Measurements from ENCODE around the gene SETD2. TPM values are rescaled to one million over a fixed set of nuclear protein-coding genes. Genes with fewer than 3 reads are reported as not detected.
"Not testable (repeated sequence)": the region's sequence is repeated elsewhere in the genome, so short reads cannot be mapped to it uniquely, and the experiment has no call there.

Gene SETD2
- polyA plus RNA-seq, 1 donor = 35.8 TPM

DNA sequence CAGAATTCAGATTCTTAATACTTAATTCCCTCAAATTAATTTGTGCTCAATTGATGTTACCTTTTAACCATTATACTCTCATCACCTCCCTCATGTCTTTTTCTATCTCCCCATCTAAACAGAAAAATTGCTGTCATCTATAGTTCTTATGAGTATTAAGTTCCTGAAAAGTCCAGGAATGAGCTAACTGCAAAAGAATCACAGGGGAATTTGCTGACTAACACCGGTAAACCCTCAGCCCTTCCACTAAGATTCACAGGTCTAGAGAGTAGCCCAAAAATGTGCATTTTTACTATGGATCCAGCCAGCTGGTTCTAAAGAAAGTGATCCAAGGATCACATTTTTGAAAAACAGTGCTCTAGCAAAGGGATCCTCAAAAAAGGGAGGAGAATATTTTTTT lies 67.0 kb downstream of the SETD2 start:
- no peak for DNase-seq

DNA sequence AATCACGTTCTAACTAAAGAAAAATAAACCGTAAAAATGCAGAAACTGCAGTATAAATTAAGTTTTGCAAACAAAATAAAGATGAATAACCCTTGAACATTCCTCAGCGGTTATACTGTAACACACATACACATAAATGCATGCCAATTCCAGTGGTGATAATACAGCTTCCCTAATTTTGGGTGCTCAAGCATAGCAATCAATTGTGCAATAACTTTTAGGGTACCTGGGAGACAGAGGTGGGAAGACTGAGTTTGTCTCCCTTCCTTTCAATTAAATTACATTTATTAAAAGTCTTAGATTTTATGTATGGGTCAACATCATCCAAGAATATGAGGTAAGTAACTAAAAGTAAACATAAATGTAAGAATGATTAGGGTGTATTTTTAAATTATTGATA lies 71.8 kb downstream of the SETD2 start:
- no peak for DNase-seq

DNA sequence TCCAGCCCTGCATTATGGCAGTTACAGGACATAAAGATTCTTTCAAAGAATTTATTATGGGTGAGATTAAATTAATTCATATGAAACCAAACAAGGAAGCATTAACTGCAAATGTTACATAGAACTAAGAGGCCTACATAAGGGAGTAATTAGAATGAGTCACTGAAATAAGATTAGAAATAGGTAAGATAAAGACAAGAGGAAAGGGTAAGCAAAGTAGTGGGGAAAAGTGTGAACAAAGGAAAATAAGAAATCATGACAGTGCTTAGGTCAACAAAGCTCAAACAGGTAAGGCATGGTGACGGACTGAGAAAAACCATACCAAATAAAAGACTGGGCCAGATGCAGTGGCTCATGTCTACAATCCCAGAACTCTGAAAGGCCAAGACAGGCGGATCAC lies 74.3 kb downstream of the SETD2 start:
- no peak for DNase-seq

DNA sequence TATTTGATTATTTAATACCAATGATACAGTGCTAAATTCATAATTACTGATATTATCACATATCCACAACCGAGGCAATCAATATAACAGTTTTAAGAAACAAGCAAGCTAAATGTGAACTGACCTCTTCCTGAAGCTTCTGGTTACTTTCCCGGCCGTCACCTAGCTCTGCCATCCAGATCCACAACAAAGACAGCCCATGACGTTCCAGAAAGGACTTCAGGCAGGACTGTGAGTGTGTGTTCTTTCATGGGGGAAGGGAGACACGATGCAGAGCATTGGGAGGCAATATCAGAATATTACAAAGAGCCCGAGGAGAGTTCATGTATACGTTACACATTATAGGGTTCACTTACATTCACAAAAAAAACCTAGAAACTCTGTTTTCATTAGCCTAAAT lies 77.8 kb downstream of the SETD2 start:
- DNase-seq = no peak

DNA sequence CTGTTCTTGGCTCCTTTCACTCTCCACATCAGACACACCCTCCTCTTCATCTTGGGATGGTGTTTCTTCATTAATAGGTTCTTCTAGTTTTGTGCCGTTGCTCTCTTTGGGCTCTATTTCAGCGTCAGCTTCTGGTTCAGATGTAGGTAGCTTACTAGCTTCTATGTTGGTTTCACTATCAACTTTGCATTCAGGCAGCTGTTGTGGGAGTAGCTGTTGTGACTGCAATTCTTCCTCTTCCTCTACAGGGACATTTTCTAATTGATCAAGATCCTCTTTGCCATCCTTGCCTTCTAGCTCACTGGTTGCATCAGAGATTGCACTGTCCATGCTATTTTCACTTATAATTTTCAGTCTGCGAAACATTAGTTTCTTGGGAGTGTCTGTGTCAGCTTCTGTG lies 80.1 kb downstream of the SETD2 start:
- no peak for DNase-seq

GRCh38 chr3:47082519-47082918 lies 81.4 kb downstream of the SETD2 start:
- no peak for DNase-seq

DNA sequence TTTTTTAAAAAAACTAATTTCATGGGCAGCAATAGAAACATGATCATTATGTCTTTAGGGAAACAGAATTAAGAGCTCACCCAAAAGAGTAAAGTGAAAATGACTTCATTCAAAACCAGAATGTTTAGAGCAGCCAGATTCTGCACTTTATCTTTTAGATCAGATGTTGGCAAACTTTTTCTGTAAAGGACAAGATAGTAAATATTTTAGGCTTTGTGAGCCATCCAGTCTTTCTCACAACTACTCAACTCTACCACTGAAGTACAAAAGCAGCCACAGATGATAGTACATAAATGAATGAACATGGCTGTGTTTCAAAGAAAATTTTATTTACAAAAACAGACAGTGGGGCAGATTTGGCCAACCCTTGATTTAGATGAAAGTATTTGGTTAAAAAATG lies 84.5 kb downstream of the SETD2 start:
- no peak for DNase-seq

GRCh38 chr3:47073685-47074084 lies 90.2 kb downstream of the SETD2 start:
- DNase-seq = no peak

DNA sequence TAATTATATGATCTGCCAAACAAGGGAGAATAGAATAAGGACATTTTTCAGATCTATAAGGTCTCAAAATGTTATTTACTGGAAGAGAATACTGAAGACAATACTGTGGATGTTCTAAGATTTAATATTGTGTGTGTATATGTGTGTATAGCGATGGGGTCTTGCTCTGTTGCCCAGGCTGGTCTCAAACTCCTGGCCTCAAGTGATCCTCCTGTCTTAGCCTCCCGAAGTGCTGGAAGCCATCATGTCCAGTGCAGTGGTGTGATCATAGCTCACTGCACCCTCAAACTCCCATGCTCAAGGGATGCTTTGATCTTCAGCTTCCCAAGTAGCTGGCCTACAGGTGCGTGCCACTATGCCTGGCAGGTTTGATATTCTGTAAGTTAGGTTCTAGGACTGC lies 93.1 kb downstream of the SETD2 start:
- DNase-seq = no peak

DNA sequence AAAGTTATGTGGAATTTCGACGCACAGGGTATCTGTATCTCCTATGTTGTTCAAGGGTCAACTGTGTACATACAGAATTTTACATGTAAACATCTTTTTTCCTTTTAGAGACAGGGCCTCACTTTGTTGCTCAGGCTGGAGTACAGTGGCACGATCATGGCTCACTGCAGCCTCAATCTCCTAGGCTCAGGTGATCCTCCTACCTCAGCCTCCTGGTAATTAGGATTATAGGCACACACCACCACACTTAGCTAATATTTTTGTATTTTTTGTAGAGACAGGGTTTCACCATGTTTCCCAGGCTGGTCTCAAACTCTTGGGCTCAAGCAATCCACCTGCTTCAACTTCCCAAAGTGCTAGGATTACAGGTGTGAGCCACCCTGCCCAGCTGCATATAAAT lies 97.7 kb downstream of the SETD2 start:
- DNase-seq = not testable (repeated sequence)

GRCh38 chr3:47065681-47066080 lies 98.2 kb downstream of the SETD2 start:
- no peak for DNase-seq

- DNase-seq = no peak
Measured at GRCh38 chr3:47065058-47065457, 98.9 kb downstream of the SETD2 start.

DNA sequence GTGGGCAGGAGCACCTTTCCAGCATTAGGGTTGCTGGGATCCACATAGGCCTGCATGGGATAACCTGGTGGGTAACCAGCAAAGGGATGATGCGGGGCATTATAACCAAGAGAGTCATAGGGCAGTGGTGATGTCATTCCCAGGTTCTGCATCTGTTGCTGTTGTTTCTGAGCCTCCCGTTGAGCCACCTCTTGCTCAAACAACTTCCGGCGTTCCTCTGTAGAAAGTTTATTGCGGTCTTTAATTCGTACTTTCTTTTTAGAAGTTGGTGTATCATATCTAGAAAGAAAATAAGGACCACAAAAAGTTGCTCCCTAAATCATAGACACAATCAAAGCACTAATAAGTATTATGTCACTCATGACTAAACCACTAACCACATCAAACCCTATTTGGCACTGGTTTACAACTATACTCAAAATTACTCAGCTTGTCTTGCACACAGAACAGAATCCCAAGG lies 106.7 kb downstream of the SETD2 start:
- DNase-seq = no peak

GRCh38 chr3:47056705-47057104 lies 107.2 kb downstream of the SETD2 start:
- no peak for DNase-seq

DNA sequence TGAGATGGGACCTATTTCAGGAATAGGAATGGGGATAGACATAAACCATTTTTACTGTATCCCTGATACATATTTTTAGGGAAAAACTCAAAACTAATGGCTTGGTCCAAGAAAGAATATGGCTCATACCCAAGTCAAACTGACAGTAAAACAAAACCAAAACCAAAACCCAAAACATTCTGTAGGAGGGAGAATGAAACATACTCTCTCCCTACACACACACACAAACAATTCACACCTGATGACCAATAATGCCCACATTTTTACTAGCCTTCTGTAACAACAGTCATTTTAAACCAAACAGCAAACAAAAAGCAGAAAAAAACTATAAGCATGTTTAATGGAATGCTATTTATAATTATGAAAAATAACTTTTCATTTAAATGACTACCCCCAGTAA lies 109.5 kb downstream of the SETD2 start:
- DNase-seq = no peak

DNA sequence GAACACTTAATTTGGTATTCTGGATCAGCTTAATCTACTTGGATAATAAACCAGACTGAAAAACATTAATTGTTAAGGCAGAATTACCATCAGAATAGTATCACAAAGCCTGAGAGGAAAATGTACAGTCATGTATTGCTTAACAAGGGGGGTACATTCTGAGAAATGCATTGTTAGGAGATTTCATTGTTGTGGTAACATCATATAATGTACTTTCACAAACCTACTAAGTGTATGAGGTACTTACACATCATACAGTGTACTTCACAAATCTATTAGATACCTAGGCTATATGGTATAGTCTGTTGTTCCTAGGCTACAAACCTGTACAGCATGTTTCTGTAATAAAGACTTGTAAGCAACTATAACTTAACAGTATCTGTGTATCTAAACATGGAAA lies 116.2 kb downstream of the SETD2 start:
- no peak for DNase-seq

- no peak for DNase-seq
Measured at GRCh38 chr3:47047069-47047468, 116.8 kb downstream of the SETD2 start.

GRCh38 chr3:47042231-47042791 lies 121.6 kb downstream of the SETD2 start:
- no peak for DNase-seq

DNA sequence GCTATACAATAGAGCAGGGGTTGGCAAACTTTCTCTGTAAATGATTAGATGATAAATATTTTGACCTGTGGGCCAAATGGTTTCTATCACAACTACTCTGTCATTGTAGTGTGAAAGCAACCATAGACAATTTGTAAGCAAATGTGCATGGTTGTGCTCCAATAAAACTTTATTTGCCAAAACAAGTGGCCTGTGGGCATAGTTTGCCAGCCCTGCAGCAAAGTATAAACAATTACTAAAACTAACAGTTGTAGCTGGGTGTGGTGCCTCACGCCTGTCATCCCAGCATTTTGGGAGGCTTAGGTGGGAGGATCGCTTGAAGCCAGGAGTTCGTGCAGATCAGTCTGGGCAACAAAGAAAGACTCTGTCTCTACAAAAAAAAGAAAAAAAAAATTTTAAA lies 122.8 kb downstream of the SETD2 start:
- DNase-seq = no peak

DNA sequence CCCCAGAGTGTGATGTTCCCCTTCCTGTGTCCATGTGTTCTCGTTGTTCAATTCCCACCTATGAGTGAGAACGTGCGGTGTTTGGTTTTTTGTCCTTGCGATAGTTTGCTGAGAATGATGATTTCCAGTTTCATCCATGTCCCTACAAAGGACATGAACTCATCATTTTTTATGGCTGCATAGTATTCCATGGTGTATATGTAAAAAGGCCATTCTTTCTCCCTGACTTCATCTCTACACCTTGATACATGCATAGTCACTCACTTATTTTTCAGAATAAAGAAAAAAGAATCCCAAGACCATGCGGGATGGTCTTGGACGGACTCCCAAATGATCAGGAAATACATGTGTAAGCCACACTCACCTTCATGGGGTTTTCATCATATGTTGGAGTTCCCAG lies 126.6 kb downstream of the SETD2 start:
- not testable (repeated sequence) for DNase-seq

GRCh38 chr3:47036145-47036544 lies 127.8 kb downstream of the SETD2 start:
- DNase-seq = no peak

DNA sequence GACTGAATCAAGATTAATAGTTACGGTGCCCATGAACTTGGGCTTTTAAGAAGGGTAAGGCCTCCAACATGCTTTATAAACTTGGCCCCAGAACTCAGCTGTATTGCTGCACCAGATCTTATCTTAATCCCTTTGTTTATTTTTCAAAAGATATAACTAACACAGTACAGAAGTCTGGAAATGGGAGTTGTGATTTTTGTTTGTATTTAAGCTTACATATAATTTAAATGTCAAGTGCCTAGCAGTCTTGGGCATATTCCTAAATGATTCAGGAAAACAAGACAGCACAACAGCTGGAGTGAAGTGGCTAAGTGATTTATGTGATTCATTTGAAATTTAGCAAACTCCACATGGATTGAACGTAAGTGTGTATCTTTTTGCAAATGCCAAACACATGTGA lies 128.3 kb downstream of the SETD2 start:
- no peak for DNase-seq

DNA sequence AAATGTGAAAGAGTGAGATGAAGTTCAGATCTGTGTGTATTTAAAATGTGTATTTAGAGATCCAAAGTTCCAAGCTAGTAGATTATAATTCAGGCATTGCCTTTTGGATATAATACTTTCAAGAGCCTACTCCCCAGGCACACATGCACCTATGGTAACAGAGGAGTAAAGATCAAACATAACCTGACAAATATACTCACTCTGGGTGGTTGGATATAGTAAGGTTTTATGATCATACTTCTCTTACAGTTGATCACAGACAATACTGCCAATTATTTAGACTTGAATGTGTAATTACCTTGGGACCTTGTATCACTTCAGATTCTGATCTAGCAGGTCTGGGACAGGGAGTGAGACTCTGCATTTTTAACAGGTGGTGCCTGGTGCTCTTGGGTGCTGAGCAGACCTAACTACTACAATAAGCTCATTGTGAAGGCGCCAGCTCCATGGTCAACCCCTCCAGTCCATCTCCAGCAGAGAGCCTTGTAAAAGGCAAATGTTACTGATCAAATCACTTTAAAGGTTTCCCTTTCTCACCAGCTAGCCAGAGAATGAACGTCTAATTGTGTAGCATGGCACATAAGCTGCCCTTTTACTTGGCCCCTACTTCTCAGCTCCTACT lies 128.9 kb downstream of the SETD2 start:
- DNase-seq = no peak

- DNase-seq = not testable (repeated sequence)
Measured at GRCh38 chr3:47031041-47031440, 132.9 kb downstream of the SETD2 start.

DNA sequence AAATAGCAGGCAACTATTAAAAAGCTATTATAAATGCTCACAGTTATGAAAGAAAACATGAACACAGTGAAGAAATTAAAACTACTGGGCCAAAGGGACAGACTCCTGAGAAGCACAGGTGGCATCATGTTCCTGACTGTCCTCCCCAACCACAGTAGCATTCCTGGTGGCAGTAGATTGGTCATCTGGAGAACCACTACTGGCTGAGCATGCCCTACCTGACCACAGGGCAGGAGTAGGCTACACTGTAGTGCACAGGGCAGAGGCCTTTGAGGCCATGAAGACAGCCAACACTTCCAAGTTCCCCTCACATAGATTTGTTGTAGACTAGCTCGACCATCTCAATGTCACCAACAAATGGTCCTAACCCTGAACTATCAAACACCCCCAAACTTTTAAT lies 135.2 kb downstream of the SETD2 start:
- DNase-seq = no peak
